ENCODE measurements around the gene PRSS53. TPM values are rescaled to one million over a fixed set of nuclear protein-coding genes. Genes with fewer than 3 reads are reported as not detected.

PRSS53 gene
- total RNA-seq, 1 experiment from 2014 or later = 7.0 TPM

DNA sequence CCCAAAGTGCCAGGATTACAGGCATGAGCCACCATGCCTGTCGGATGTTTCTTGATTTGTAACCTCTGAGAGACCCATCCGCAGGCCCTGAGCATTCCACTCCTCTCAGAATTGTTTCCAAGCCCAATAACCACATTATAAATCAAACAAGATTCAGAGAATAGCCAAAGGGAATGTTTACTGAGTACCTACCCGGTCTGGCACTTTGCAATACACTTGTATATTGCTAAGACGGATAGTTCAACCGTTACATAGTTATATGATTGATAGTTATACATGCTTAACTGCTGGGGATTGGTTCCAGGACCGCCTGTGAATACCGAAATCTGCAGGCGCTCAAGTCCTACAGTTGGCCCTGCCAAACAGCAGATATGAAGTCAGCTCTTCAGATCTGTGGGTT lies 25.7 kb upstream of the PRSS53 start:
- no peaks in the 10 kb centered on the region for H3K9me3 Mint-ChIP-seq (ENCODE audit: low read depth, unreplicated experiment)
- TF ChIP-seq, protein P1, sequence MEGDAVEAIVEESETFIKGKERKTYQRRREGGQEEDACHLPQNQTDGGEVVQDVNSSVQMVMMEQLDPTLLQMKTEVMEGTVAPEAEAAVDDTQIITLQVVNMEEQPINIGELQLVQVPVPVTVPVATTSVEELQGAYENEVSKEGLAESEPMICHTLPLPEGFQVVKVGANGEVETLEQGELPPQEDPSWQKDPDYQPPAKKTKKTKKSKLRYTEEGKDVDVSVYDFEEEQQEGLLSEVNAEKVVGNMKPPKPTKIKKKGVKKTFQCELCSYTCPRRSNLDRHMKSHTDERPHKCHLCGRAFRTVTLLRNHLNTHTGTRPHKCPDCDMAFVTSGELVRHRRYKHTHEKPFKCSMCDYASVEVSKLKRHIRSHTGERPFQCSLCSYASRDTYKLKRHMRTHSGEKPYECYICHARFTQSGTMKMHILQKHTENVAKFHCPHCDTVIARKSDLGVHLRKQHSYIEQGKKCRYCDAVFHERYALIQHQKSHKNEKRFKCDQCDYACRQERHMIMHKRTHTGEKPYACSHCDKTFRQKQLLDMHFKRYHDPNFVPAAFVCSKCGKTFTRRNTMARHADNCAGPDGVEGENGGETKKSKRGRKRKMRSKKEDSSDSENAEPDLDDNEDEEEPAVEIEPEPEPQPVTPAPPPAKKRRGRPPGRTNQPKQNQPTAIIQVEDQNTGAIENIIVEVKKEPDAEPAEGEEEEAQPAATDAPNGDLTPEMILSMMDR (IDR thresholded peaks at IDR 0.05; ENCODE audit: unreplicated experiment) = no peak
- H3K36me3 Mint-ChIP-seq (ENCODE audit: insufficient read depth, unreplicated experiment) = peaks cover 82% of the 10 kb centered on the region
- CTCF ChIA-PET = interaction anchor here (0.9 to 2.4 kb wide), 3 partner anchors 15 to 28 kb away, joined by 3 to 13 read pairs (median 4); no protein-coding TSS in a partner anchor
- H3K4me1 Mint-ChIP-seq (ENCODE audit: low read depth, unreplicated experiment) = peaks cover 46% of the 10 kb centered on the region
- no peak for DNase-seq
- H3K27me3 Mint-ChIP-seq (ENCODE audit: unreplicated experiment) = no peaks in the 10 kb centered on the region
- peak overlapping the region; percentile 33 for H3K4me3 Mint-ChIP-seq (ENCODE audit: low read depth, unreplicated experiment)
- BruUV-seq (replicated peaks) = no TSS peak
- intact Hi-C loops (cut with micrococcal nuclease; ENCODE audit: unreplicated experiment) = no loop called here
- H3K27ac Mint-ChIP-seq (ENCODE audit: unreplicated experiment) = peak overlapping the region; percentile 66

DNA sequence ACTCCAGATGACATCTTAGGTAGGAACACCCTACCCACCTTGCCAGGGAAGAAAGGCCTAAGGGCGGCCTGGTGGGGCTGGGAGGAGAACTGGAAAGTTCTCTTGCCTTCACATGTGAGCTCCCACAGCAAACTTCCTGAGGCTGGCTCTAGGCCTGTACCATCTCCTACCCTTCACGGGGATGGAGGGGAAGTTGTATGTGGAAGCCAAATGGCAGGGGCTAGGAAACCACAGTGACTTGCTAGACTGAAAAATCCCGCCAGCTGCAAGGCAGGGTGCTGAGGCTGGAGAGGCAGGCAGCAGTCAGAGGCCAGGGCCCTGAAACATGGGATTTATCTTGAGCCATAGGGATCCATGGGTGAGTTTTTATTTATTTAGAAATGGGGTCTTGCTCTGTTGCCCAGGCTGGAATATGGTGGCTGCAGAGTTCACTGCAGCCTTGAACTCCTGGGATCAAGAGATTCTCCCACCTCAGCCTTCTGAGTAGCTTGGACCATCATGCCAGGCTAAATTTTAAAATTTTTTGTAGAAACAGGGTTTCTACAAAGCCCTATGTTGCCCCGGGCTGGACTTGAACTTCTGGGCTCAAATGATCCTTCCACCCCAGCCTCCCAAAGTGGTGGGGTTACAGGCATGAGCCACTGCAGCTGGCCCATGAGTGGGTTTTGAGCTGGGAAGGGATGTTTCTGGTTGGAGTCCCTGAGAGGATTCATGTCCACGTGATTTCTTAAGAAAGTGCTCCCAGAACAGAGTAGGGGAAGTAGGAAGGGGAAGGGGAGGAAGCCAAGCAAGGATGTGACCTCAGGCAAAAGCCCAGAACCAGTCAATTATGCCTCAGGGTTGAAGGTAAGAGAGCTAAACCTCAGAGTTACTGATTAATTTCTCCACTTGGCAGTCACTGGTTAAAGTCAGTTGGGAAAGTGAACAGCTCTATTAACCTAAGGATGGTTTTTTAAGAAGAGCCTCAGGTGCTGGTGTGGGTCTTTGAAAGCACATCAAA lies 24.7 kb upstream of the PRSS53 start:
- DNase-seq = peak; percentile 40
- TF ChIP-seq, protein P1 (IDR thresholded peaks at IDR 0.05; ENCODE audit: unreplicated experiment) = no peak
- intact Hi-C loops (cut with micrococcal nuclease; ENCODE audit: unreplicated experiment) = no loop called here
- H3K4me3 Mint-ChIP-seq (ENCODE audit: low read depth, unreplicated experiment) = peak overlapping the region; percentile 33
- BruUV-seq (replicated peaks) = no TSS peak
- peaks cover 44% of the 10 kb centered on the region for H3K4me1 Mint-ChIP-seq (ENCODE audit: low read depth, unreplicated experiment)
- H3K36me3 Mint-ChIP-seq (ENCODE audit: insufficient read depth, unreplicated experiment) = peaks cover 80% of the 10 kb centered on the region
- CTCF ChIA-PET = interaction anchor here (0.8 to 2.4 kb wide), 6 partner anchors 13 to 44 kb away, joined by 3 to 13 read pairs (median 4); no protein-coding TSS in a partner anchor
- peak overlapping the region; percentile 66 for H3K27ac Mint-ChIP-seq (ENCODE audit: unreplicated experiment)
- no peaks in the 10 kb centered on the region for H3K9me3 Mint-ChIP-seq (ENCODE audit: low read depth, unreplicated experiment)
- no peaks in the 10 kb centered on the region for H3K27me3 Mint-ChIP-seq (ENCODE audit: unreplicated experiment)

DNA sequence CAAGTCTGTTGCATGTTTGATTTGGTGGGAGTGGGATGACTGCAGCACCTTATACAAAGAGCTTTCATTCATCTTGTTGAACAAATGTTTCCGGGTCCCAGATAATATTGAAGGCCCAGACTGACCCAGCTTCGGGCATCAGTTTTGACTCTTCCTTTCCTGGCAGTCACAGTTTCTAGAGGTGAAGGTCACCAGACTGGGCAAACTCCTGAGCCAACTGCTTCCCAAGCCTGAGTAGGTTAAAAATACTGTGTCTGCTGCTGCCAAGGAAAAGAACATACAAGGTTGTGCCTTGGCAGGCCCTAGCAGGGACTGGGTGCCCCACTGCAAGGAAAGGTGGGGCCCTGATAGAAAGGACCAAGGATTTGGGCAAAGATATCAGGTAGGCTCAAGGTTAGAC lies 24.0 kb upstream of the PRSS53 start:
- Mint-ChIP-seq H3K36me3 (ENCODE audit: insufficient read depth, unreplicated experiment) (peaks cover 80% of the 10 kb centered on the region), H3K27ac (ENCODE audit: unreplicated experiment) (no peak overlapping the region), H3K27me3 (ENCODE audit: unreplicated experiment) (no peaks in the 10 kb centered on the region), H3K4me3 (ENCODE audit: low read depth, unreplicated experiment) (no peak overlapping the region), H3K9me3 (ENCODE audit: low read depth, unreplicated experiment) (no peaks in the 10 kb centered on the region), H3K4me1 (ENCODE audit: low read depth, unreplicated experiment) (peaks cover 46% of the 10 kb centered on the region)
- no TSS peak for BruUV-seq (replicated peaks)
- CTCF ChIA-PET = interaction anchor here (1.2 kb wide), 1 partner anchor 45 kb away, joined by 3 read pairs; no protein-coding TSS in a partner anchor
- DNase-seq = no peak
- TF ChIP-seq, protein P1 (IDR thresholded peaks at IDR 0.05; ENCODE audit: unreplicated experiment) = no peak
- intact Hi-C loops (cut with micrococcal nuclease; ENCODE audit: unreplicated experiment) = no loop called here

DNA sequence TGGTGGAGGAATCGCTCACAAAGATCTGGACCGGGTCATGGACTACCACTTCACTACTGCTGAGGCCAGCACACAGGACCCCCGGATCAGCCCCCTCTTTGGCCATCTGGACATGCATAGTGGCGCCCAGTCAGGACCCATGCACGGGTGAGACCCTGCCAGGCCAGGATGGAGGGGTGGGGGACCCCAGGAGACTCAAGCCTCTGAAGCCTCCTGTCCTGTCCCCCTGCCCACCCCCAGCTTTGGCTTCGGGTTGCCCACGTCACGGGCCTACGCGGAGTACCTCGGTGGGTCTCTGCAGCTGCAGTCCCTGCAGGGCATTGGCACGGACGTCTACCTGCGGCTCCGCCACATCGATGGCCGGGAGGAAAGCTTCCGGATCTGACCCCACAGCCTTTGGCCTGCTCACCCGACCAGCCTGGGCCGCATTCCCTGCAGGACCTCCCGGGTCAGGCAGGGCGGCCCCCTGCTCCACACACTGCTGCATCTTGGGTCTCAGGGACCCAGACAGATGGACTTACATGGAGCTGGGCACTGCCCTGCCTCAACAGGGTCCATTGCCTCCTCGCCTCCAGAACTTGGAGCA lies 23.2 kb upstream of the PRSS53 start:
- no peak overlapping the region for H3K4me3 Mint-ChIP-seq (ENCODE audit: low read depth, unreplicated experiment)
- CTCF ChIA-PET = interaction anchor here (0.6 kb wide), 1 partner anchor 1290 kb away, joined by 3 read pairs; no protein-coding TSS in a partner anchor
- H3K9me3 Mint-ChIP-seq (ENCODE audit: low read depth, unreplicated experiment) = no peaks in the 10 kb centered on the region
- H3K27ac Mint-ChIP-seq (ENCODE audit: unreplicated experiment) = no peak overlapping the region
- H3K27me3 Mint-ChIP-seq (ENCODE audit: unreplicated experiment) = no peaks in the 10 kb centered on the region
- no peak for DNase-seq
- BruUV-seq (replicated peaks) = TSS peak; percentile 23
- peaks cover 48% of the 10 kb centered on the region for H3K4me1 Mint-ChIP-seq (ENCODE audit: low read depth, unreplicated experiment)
- peaks cover 73% of the 10 kb centered on the region for H3K36me3 Mint-ChIP-seq (ENCODE audit: insufficient read depth, unreplicated experiment)
- TF ChIP-seq, protein P1 (IDR thresholded peaks at IDR 0.05; ENCODE audit: unreplicated experiment) = no peak
- intact Hi-C loops (cut with micrococcal nuclease; ENCODE audit: unreplicated experiment) = no loop called here

Measured in Calu3 (cell line).